Measurements from ENCODE around the gene DLGAP1.

The DLGAP1 gene

GRCh38 chr18:4236940-4237663 is 218.0 kb downstream of the DLGAP1 start:
- no peak for DNase-seq

- no peak for DNase-seq
Measured at GRCh38 chr18:4233468-4233867, 221.6 kb downstream of the DLGAP1 start.

GRCh38 chr18:4232656-4233055 is 222.5 kb downstream of the DLGAP1 start:
- DNase-seq: no peak

GRCh38 chr18:4231260-4231659 is 223.8 kb downstream of the DLGAP1 start:
- no peak for DNase-seq

- DNase-seq: no peak
Measured at GRCh38 chr18:4230450-4231168, 224.5 kb downstream of the DLGAP1 start.

GRCh38 chr18:4224031-4224704 is 230.9 kb downstream of the DLGAP1 start:
- no peak for DNase-seq

GRCh38 chr18:4211111-4211837 is 243.8 kb downstream of the DLGAP1 start:
- DNase-seq: no peak

- no peak for DNase-seq
Measured at GRCh38 chr18:4208366-4208765, 246.7 kb downstream of the DLGAP1 start.

- DNase-seq: no peak
Measured at GRCh38 chr18:4207383-4207985, 247.6 kb downstream of the DLGAP1 start.

GRCh38 chr18:4204438-4204720 is 250.7 kb downstream of the DLGAP1 start:
- no peak for DNase-seq

GRCh38 chr18:4203568-4204437 is 251.3 kb downstream of the DLGAP1 start:
- no peak for DNase-seq

GRCh38 chr18:4200399-4200798 is 254.7 kb downstream of the DLGAP1 start:
- no peak for DNase-seq

GRCh38 chr18:4198956-4199355 is 256.2 kb downstream of the DLGAP1 start:
- no peak for DNase-seq

GRCh38 chr18:4196351-4196750 is 258.8 kb downstream of the DLGAP1 start:
- DNase-seq: no peak

GRCh38 chr18:4193086-4193485 is 262.0 kb downstream of the DLGAP1 start:
- no peak for DNase-seq

GRCh38 chr18:4181882-4182568 is 273.1 kb downstream of the DLGAP1 start:
- no peak for DNase-seq

GRCh38 chr18:4181086-4181485 is 274.0 kb downstream of the DLGAP1 start:
- no peak for DNase-seq

GRCh38 chr18:4172196-4173100 is 282.7 kb downstream of the DLGAP1 start:
- no peak for DNase-seq

GRCh38 chr18:4157352-4157751 is 297.8 kb downstream of the DLGAP1 start:
- DNase-seq: no peak

GRCh38 chr18:4146797-4147196 is 308.3 kb downstream of the DLGAP1 start:
- no peak for DNase-seq

Data from activated CD4-positive, alpha-beta T cell treated with anti-CD3 and anti-CD28 coated beads, Interleukin-2, amount 50 U/mL, for 16 hours (primary cell).